HG03354 (cell line): ENCODE measurements around the gene GALNT7.

Experiments used
- ATAC-seq: cut with Tn5 transposase; IDR thresholded peaks from one replicate; pipeline ENCODE4 v1.9.1; 2021; ENCODE audit warnings: mild to moderate bottlenecking; ENCODE audit not compliant: unreplicated experiment, poor library complexity, severe bottlenecking

The GALNT7 gene

GRCh38 chr4:173367946-173368345 is 199.3 kb downstream of the GALNT7 start:
- no peak for ATAC-seq

GRCh38 chr4:173370130-173370476 is 201.5 kb downstream of the GALNT7 start:
- ATAC-seq = peak; percentile 16

GRCh38 chr4:173370477-173371291 is 202.1 kb downstream of the GALNT7 start, which contains the start of gene SAP30:
TSS of gene SAP30 (plus strand) at chr4:173370954. CDS start at chr4:173371183, 229 bp downstream.
- peak; percentile 71 for ATAC-seq

- peak; percentile 30 for ATAC-seq
These were observed 202.9 kb downstream of the GALNT7 start for GRCh38 chr4:173371292-173372192.
